DOHH2 (cell line): ENCODE measurements around the gene UAP1L1.

ENCODE experiments used
- H3F3A ChIP-seq: fragments of 200-600 bp; sonication (generic), shearing (Covaris generic); 2 replicates; pipeline ENCODE4 v1.6.0; 2016; ENCODE audit warnings: antibody characterized with exemption, mild to moderate bottlenecking; ENCODE audit not compliant: control insufficient read depth, insufficient read depth
- H3K27ac ChIP-seq: fragments of 200-600 bp; sonication (generic); 2 replicates; pipeline ENCODE4 v1.5.1; 2014; ENCODE audit warnings: low read depth, mild to moderate bottlenecking, low read length, moderate library complexity
- H3K27me3 ChIP-seq: fragments of 200-600 bp; sonication (generic); 2 replicates; pipeline ENCODE4 v1.6.1; 2014; ENCODE audit warnings: mild to moderate bottlenecking, low read length, mixed read lengths; ENCODE audit not compliant: control insufficient read depth
- H3K36me3 ChIP-seq: fragments of 200-600 bp; sonication (generic); 2 replicates; pipeline ENCODE4 v1.6.1; 2014; ENCODE audit warnings: mild to moderate bottlenecking, low read length, moderate library complexity, mixed read lengths; ENCODE audit not compliant: control insufficient read depth
- H3K4me1 ChIP-seq: fragments of 200-600 bp; sonication (generic); 2 replicates; pipeline ENCODE4 v1.6.1; 2014; ENCODE audit warnings: mild to moderate bottlenecking, low read length, mixed read lengths; ENCODE audit not compliant: control insufficient read depth
- H3K4me2 ChIP-seq: fragments of 200-600 bp; sonication (generic); 2 replicates; pipeline ENCODE4 v1.6.0; 2014; ENCODE audit warnings: mild to moderate bottlenecking, low read length, moderate library complexity
- H3K4me3 ChIP-seq: fragments of 200-600 bp; sonication (generic); 2 replicates; pipeline ENCODE4 v1.5.1; 2014; ENCODE audit warnings: mild to moderate bottlenecking, low read length, mixed read lengths
- H3K79me2 ChIP-seq: fragments of 200-600 bp; sonication (generic); 2 replicates; pipeline ENCODE4 v1.6.1; 2014; ENCODE audit warnings: mild to moderate bottlenecking, low read length, mixed read lengths; ENCODE audit not compliant: control insufficient read depth
- H3K9me2 ChIP-seq: fragments of 200-600 bp; sonication (generic); replicated peaks from 2 replicates; pipeline ENCODE4 v1.6.1; 2014; ENCODE audit warnings: mild to moderate bottlenecking, low read length, mixed read lengths; ENCODE audit not compliant: control insufficient read depth
- H3K9me3 ChIP-seq: fragments of 200-600 bp; sonication (generic); 2 replicates; pipeline ENCODE4 v1.6.1; 2014; ENCODE audit warnings: antibody characterized with exemption, low read length, mixed read lengths; ENCODE audit not compliant: control insufficient read depth, insufficient read depth
- H4K20me1 ChIP-seq: fragments of 200-600 bp; sonication (generic); 2 replicates; pipeline ENCODE4 v1.6.0; 2014; ENCODE audit warnings: low read depth, mild to moderate bottlenecking, antibody characterized with exemption, low read length, moderate library complexity; ENCODE audit not compliant: control insufficient read depth, insufficient read depth
- CTCF ChIP-seq: fragments of 200-600 bp; sonication (generic); IDR thresholded peaks from one replicate; pipeline ENCODE4 v1.5.1; 2014; ENCODE audit warnings: antibody characterized with exemption, mild to moderate bottlenecking, low read depth, low read length; ENCODE audit not compliant: poor library complexity, severe bottlenecking
- EZH2phosphoT487 ChIP-seq: fragments of 200-600 bp; sonication (generic); IDR thresholded peaks from 2 replicates; pipeline ENCODE4 v1.6.1; 2017; ENCODE audit warnings: borderline replicate concordance, mild to moderate bottlenecking, antibody characterized with exemption, low read length, moderate library complexity, mixed read lengths

Gene UAP1L1

DNA sequence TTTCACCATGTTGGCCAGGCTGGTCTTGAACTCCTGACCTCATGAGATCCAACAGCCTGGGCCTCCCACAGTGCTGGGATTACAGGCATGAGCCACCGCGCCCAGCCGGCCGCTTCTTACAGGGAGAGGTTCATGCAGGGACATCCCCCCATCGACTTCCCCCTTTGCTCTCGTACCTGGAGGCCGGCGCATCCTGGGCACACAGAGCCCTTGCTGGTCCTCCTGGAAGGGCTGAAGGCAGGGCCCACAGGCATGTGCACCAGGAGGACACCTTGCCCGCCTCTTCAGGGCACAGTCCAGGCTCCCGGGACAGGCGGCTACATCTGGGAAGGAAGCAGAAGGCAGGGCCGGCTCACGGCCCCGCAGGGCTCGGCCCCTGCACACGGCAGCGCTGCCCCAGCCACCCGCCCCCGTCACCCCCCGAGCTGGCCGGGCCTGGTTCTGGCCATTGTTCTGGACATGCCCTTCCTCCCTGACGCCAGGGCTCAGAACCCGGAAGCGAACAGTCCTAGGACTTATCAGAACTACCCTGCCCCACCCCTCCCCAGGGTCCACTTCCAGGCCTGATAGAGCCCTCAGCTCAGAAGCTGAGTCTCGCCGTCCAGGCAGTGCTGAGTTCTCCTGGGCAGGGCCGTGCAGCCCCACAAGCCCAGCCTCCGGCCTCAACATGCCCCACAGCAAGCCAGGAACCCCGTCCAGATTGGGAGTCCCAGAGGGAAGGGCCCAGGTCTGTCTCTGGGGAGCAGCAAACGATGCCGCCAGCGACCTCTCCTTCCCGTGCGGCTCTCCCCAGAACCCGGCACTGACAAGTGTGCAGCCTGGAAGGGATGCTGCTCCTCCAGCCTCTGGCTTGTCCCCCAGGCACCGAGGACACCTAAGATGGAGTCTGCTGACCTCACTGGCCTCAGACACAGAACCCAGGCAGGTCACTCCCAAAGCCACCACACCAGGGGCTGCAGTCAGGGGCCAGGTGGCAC lies 34.3 kb upstream of the UAP1L1 start:
- peaks cover 8% of the 10 kb centered on the region; the same call in 1 of the 2 replicates for H4K20me1 ChIP-seq
- no peaks in the 10 kb centered on the region for H3F3A ChIP-seq
- H3K4me3 ChIP-seq, result no peak overlapping the region
- H3K79me2 ChIP-seq, result no peaks in the 10 kb centered on the region
- peaks cover 6% of the 10 kb centered on the region for H3K4me1 ChIP-seq
- no peaks in the 10 kb centered on the region for H3K36me3 ChIP-seq
- H3K27me3 ChIP-seq, result peaks cover 39% of the 10 kb centered on the region
- no peaks in the 10 kb centered on the region for H3K9me2 ChIP-seq
- H3K4me2 ChIP-seq, result no peak overlapping the region
- H3K9me3 ChIP-seq, result no peaks in the 10 kb centered on the region
- TF ChIP-seq CTCF (no peak), EZH2phosphoT487 (no peak)
- no peak overlapping the region for H3K27ac ChIP-seq

DNA sequence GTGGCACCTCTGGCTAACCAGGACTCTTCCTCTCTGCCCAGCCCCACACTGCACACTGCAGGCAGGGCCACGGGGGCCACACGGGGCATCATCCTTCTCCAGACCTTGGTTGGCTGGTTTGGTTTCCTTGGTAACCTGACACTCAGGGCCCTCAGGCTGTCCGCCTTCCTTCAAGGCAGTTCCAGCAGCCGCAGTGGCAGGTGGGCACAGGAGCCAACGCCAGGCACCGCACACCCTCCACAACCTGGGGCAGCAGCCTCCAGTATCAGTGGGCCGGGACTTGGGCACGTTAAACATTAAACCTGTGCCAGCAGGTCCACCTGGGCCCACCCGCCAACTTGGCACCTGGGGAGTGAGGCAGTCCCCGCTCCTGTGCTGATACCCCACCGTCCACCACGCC lies 33.3 kb upstream of the UAP1L1 start:
- H3K4me3 ChIP-seq, result no peak overlapping the region
- TF ChIP-seq CTCF (no peak), EZH2phosphoT487 (no peak)
- peaks cover 39% of the 10 kb centered on the region for H3K27me3 ChIP-seq
- no peaks in the 10 kb centered on the region for H3F3A ChIP-seq
- H3K9me3 ChIP-seq, result no peaks in the 10 kb centered on the region
- H3K79me2 ChIP-seq, result no peaks in the 10 kb centered on the region
- H3K27ac ChIP-seq, result no peak overlapping the region
- H3K4me2 ChIP-seq, result no peak overlapping the region
- H4K20me1 ChIP-seq, result peaks cover 8% of the 10 kb centered on the region
- no peaks in the 10 kb centered on the region for H3K36me3 ChIP-seq
- peaks cover 6% of the 10 kb centered on the region for H3K4me1 ChIP-seq
- H3K9me2 ChIP-seq, result no peaks in the 10 kb centered on the region

- H4K20me1 ChIP-seq, result peaks cover 8% of the 10 kb centered on the region
- peaks cover 6% of the 10 kb centered on the region for H3K4me1 ChIP-seq
- peaks cover 40% of the 10 kb centered on the region for H3K27me3 ChIP-seq
- H3F3A ChIP-seq, result no peaks in the 10 kb centered on the region
- no peak overlapping the region for H3K4me2 ChIP-seq
- H3K36me3 ChIP-seq, result no peaks in the 10 kb centered on the region
- no peaks in the 10 kb centered on the region for H3K9me3 ChIP-seq
- no peaks in the 10 kb centered on the region for H3K9me2 ChIP-seq
- no peak overlapping the region for H3K27ac ChIP-seq
- TF ChIP-seq CTCF, result no peak
- 0 out of 2 replicates have a peak, but pooled peaks have one; percentile 7 for TF ChIP-seq EZH2phosphoT487
- H3K4me3 ChIP-seq, result no peak overlapping the region
- no peaks in the 10 kb centered on the region for H3K79me2 ChIP-seq
These were observed 32.7 kb upstream of the UAP1L1 start for GRCh38 chr9:137044502-137045177.
